HG03045 (cell line): ENCODE results near the gene KRT33B.
"Not testable (repeated sequence)": the region's sequence is repeated elsewhere in the genome, so short reads cannot be mapped to it uniquely, and the experiment has no call there.

Experiments used
- ATAC-seq: cut with Tn5 transposase; IDR thresholded peaks from one replicate; pipeline ENCODE4 v1.9.1; 2021; ENCODE audit warnings: mild to moderate bottlenecking, moderate library complexity; ENCODE audit not compliant: unreplicated experiment

Gene KRT33B

GRCh38 chr17:41350381-41350878 is 19.2 kb downstream of the KRT33B start, which contains the start of gene KRT33A:
Gene KRT33A, minus strand, starts transcription at chr17:41350828. Its CDS starts 61 bp downstream, at chr17:41350767.
- ATAC-seq, result not testable (repeated sequence)

GRCh38 chr17:41347869-41348760 is 21.5 kb downstream of the KRT33B start:
- no peak for ATAC-seq

GRCh38 chr17:41346421-41346820 is 23.2 kb downstream of the KRT33B start:
- ATAC-seq, result not testable (repeated sequence)

- no peak for ATAC-seq
Observed at GRCh38 chr17:41345992-41346391, 23.6 kb downstream of the KRT33B start.

GRCh38 chr17:41343029-41343428 is 26.6 kb downstream of the KRT33B start:
- ATAC-seq, result no peak

- ATAC-seq, result no peak
Observed at GRCh38 chr17:41340934-41341861, 28.4 kb downstream of the KRT33B start.

GRCh38 chr17:41340494-41340893 is 29.1 kb downstream of the KRT33B start:
- ATAC-seq, result no peak

- ATAC-seq, result no peak
Observed at GRCh38 chr17:41339571-41340172, 29.9 kb downstream of the KRT33B start.

GRCh38 chr17:41338961-41339485 is 30.6 kb downstream of the KRT33B start:
- no peak for ATAC-seq

GRCh38 chr17:41335747-41336146 is 33.9 kb downstream of the KRT33B start:
- no peak for ATAC-seq

- ATAC-seq, result no peak
Observed at GRCh38 chr17:41334385-41335305, 35.0 kb downstream of the KRT33B start.

GRCh38 chr17:41333836-41334235 is 35.8 kb downstream of the KRT33B start:
- ATAC-seq, result no peak

- ATAC-seq, result no peak
Observed at GRCh38 chr17:41333098-41333497, 36.5 kb downstream of the KRT33B start.

- ATAC-seq, result no peak
Observed at GRCh38 chr17:41332239-41332638, 37.4 kb downstream of the KRT33B start.

GRCh38 chr17:41331606-41332005 is 38.0 kb downstream of the KRT33B start:
- no peak for ATAC-seq

- ATAC-seq, result no peak
Observed at GRCh38 chr17:41329279-41329948, 40.2 kb downstream of the KRT33B start.

GRCh38 chr17:41328207-41328606 is 41.4 kb downstream of the KRT33B start:
- no peak for ATAC-seq

GRCh38 chr17:41327411-41328120 is 42.0 kb downstream of the KRT33B start:
- no peak for ATAC-seq
